HG03039 (cell line): ENCODE data around the gene LRRC17.
"Not testable (repeated sequence)": the region's sequence is repeated elsewhere in the genome, so short reads cannot be mapped to it uniquely, and the experiment has no call there.

Experiments used
- ATAC-seq: cut with Tn5 transposase; IDR thresholded peaks from one replicate; pipeline ENCODE4 v1.9.1; 2021; ENCODE audit warnings: mild to moderate bottlenecking, moderate library complexity; ENCODE audit not compliant: unreplicated experiment

The LRRC17 gene

DNA sequence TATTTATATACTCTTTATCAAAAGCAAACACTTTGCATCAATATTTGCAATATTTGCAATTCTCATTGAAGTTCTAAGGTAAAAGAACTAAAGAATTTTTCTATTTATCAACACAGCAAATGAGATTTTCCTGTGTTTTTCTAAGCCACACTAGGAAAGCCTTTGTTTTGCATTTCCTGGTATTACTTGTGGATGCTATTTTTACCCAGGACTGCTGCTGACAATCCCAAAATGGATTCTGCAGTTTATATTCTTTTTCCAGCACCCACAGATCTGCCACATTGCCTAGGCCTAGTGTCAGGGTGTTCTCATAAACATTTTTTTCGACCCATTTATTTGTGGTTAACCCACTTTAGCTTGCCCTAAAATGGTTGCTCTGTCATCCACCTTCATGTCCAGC is 25.9 kb downstream of the LRRC17 start:
- ATAC-seq, result no peak

DNA sequence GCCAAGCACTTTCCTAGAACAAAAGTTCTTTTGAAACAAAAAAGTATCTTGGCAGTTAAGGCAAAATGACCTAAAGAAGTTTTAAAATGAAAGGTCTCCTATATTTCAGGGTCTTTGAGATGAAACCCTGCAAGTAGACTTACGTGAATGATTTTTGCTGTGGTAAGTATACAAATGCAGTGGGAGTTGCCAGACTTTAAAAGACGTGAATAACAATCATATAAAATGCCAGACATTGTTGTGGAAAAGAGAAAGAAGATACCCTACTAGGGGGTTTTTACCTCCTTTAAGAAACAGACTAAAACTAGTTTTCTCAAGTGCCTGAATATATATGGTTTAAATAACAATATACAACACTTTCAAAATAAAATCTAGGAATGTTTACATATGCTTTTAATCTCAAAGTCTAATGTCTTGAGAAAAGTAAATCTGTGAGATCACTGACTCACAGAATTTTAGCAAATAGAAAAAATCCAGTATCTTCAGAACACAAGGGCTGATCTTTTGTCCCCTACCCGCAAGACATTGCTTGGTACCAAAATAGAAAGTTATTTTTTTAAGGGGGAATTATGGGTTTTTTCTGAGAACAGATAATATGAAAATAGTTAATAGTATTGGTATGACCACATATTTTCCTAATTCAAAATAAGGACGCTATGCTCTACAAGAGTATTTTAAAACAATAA is 29.5 kb downstream of the LRRC17 start:
- ATAC-seq, result no peak

DNA sequence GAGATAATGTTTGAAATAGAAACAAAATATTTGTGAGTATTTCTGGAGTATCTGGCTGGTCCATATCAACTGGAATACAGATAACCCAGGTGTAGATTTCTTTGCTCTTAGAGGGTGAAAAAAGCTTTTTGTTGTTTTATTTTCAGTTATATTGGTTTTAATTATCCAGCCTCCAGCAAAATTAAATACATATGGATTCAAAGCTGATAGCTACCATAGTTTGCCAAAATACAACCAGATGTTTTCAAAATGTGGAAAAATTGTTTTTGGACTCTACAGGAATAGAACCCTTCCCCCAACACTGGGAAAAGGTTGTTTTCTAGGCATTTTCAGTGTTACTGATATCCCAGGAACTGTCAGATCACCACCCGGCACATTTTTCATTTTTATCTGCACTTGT is 30.1 kb downstream of the LRRC17 start:
- no peak for ATAC-seq

DNA sequence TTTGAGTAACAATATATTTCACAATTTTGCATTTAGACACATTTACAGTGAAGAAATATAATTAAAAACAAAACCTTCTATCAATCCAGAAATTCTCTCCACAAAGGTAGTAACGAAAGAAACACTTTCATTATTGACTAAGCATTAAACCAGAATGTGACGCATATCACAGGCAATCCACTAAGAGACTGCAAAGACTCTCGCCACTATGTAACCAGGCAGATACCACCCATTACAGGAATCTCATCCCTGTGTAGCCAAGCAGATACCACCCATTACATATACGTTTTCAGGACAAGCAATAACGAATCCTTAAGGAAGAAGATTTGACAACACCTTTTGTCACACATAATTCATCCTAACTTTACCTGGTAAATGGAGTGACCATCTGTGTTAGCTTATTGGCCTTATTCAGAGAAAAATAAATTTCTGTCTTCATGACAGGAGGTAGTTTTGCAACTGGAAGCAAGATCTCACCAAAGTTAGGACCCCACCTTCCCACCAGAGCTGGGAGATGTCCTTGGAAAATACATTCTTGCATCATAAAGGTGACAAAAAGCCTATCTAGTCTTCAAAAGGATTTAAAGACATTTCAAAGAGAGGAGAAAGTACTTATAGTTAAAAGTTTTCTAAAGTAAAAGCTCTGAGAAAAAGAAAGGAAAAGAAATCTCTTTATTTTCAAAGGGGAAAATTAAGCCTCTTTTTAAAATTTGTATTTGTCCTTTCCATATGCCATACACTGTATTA is 30.8 kb downstream of the LRRC17 start:
- no peak for ATAC-seq

DNA sequence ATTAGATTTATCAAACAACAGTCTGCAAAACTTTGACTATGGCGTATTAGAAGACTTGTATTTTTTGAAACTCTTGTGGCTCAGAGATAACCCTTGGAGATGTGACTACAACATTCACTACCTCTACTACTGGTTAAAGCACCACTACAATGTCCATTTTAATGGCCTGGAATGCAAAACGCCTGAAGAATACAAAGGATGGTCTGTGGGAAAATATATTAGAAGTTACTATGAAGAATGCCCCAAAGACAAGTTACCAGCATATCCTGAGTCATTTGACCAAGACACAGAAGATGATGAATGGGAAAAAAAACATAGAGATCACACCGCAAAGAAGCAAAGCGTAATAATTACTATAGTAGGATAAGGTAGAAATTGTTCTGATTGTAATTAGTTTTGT is 31.4 kb downstream of the LRRC17 start:
- ATAC-seq, result no peak

DNA sequence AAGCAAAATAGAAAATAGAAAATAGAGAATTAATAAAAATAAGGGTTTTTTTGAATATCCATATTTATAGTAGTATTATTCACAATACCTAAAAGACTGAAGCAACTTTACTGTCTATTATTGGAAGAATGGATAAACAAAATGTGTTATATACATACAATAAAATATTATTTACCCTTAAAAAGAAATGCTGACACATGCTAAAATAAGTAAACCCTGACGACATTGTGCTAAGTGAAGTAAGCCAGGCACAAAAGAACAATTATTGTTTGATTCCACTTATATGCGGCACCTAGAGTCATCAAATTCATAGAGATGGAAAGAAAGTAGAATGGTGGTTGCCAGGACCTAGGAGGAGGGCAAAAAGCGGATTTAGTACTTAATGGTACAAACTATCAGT is 39.0 kb downstream of the LRRC17 start:
- no peak for ATAC-seq

DNA sequence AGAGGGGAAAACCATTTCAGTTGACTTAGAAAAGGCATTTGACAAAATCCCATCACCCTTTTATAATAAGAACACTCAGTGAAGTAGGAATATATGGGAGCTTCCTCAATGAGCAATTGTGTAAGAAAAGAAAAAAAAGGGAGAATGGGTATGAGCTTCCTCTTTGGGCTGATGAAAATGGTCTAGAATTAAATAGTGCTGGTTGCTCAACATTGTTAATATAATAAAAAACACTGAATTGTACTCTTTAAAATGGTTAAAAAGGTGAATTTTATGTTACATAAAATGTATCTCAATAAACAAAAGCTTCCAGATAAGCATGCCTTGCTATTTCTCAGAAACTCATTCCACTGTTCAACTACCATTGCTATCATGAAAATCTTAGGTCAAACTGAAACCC is 40.6 kb downstream of the LRRC17 start:
- no peak for ATAC-seq

DNA sequence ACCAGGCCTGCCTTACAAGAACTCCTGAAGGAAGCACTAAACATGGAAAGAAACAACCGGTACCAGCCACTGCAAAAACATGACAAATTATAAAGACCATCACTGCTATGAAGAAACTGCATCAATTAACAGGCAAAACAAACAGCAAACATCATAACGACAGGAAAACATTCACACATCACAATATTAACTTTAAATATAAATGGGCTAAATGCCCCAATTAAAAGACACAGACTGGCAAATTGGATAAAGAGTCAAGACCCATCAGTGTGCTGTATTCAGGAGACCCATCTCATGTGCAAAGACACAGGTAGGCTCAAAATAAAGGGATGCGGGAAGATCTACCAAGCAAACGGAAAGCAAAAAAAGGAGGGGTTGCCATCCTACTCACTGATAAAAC is 41.6 kb downstream of the LRRC17 start:
- not testable (repeated sequence) for ATAC-seq

DNA sequence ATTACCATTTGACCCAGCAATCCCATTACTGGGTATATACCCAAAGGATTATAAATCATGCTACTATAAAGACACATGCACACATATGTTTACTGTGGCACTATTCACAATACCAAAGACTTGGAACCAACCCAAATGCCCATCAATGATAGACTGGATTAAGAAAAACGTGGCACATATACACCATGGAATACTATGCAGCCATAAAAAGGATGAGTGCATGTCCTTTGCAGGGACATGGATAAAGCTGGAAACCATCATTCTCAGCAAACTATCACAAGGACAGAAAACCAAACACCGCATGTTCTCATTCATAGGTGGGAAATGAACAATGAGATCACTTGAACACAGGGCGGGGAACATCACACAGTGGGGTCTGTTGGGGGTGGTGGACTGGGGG is 45.2 kb downstream of the LRRC17 start:
- not testable (repeated sequence) for ATAC-seq

DNA sequence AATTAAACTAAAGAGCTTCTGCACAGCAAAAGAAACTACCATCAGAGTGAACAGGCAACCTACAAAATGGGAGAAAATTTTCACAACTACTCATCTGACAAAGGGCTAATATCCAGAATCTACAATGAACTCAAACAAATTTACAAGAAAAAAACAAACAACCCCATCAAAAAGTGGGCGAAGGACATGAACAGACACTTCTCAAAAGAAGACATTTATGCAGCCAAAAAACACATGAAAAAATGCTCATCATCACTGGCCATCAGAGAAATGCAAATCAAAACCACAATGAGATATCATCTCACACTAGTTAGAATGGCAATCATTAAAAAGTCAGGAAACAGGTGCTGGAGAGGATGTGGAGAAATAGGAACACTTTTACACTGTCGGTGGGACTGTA is 49.2 kb downstream of the LRRC17 start:
- not testable (repeated sequence) for ATAC-seq

DNA sequence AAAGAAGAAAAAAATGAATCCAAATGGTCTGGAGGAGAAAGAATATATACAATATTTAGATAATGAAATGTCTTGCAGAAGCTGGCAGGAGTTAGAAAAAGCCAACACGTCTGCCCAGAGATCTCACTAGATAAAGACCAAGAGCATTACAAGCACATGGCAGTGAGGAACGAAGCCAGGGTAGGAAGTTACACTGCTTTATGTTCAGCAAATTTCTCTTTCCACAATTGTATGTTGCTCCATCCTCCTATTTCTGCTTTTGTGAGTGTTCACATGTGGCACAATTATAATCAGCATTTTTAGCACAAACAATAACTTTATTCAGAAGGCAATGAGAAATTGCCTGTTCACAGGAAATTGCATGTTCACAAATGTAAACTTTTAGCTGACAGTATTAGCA is 53.7 kb downstream of the LRRC17 start:
- ATAC-seq, result no peak

DNA sequence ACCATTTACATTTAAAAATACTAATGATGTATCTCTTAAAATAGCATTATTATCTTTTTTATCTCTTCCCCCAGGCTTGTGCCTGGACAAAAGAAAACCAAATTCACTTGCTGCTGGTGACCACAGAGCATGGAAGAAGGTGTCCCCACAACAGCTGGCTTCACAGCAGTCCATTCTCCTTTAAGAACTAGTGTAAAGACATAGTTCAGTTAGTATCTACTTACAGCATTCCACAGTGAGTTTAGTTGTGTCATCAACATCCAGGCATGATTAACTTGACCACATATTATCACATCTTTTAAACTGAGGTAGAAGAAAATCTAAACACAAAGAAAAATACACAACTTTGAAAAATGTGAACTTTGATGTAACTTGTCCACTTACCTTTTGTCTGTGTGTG is 55.0 kb downstream of the LRRC17 start:
- no peak for ATAC-seq

DNA sequence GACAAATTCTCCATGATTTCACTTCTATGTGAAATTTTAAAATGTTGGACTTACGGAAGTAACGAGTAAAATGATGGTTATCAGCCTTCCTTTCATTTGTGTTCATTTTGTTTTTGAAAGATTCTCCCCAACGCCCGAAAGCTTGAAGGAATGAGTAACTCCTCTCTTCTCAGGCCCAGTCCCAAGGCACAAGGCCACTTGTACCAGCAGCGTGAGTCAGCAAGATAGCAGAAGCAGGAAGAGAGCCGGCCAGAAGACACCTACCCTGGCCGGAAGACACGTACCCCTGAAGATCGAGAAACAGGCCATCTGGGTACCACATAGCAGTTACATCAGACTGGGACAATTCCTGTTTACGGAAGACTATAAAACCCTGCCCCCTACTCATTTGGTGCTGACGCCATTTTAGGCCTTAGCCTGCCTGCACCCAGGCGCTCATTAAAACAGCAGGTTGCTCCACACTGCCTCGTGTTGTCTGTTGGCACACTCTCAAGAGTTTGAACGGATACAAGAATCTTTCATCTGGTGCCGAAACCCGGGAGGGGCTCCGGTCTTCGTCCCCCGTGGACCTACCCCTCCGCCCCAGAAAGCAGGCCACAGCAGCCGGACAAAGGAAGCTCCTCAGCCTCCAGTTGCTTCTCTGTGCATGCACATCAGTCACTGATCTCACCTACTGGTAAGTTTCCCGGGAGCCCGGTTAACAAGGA is 60.4 kb downstream of the LRRC17 start:
- no peak for ATAC-seq

DNA sequence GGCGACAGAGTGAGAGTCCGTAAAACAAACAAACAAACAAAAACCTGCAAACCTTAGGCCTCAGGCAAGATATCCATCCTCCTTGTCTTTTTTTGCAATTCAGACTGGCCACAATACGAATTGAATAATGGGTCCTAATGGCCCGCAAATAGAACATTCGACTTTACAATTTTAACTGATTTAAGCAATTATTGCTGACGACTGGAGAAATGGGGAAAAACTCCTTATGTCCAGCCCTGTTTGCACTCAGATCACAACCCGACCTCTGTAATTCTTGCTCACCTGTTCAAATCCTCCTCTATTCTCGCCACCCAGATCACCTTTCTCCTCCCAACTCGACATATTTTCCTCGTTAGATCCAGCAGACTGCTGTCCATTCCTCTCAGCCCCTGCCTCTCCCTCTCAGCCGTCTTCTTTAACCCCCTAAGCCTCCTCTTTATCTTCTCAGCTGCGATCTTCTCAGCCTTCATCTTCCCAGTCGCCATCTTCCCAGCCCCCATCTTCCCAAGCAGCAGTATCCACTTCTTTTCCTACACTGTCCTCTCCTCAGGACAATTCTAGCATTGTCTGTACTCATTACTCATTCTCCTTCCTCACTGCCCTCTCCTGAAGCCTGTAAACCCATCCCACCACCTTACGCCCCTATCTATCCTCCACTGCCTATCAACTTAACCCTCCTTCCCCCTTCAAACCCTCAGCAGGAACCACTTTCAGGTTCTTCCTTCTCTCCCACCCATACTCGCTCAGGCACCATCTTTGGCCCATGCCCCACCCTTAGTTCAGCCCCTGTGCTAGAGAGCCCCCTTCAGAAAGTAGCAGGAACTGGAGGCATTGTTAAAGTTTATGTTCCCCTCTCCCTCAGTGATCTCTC is 61.8 kb downstream of the LRRC17 start:
- ATAC-seq, result no peak

DNA sequence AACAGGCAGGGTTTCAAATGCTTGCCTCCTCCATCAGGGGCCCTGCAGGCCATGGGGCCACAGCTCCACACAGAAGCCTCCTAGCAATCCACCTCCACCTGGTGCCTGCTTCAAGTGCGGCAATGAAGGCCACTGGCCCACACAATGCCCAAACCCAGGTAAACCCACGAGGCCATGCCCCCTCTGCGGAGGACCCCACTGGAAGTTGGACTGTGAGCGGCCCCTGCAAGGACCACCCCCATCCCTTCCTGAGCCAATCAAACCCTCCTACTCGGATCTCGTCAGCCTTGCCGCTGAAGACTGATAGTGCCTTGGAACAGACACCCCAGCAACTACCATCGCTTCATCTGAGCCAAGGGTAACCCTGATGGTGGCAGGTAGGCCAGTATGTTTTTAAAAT is 63.1 kb downstream of the LRRC17 start:
- no peak for ATAC-seq

DNA sequence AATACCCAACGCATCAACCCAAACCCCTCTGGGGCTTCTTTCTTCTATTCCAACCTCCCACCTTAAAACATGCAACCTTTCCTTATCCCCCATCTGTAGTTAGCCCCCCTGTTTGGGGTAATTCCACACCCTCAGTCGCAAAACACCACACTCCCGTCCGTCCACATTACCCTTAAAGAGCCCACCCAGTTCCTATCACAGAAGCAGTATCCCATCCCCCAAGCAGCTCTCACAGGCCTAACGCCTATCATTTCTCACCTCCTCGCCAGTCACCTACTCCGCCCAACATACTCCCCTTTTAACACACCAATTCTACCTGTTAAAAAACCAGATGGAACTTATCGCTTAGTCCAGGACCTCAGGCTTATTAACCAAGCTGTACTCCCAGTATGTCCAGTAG is 63.7 kb downstream of the LRRC17 start:
- no peak for ATAC-seq

DNA sequence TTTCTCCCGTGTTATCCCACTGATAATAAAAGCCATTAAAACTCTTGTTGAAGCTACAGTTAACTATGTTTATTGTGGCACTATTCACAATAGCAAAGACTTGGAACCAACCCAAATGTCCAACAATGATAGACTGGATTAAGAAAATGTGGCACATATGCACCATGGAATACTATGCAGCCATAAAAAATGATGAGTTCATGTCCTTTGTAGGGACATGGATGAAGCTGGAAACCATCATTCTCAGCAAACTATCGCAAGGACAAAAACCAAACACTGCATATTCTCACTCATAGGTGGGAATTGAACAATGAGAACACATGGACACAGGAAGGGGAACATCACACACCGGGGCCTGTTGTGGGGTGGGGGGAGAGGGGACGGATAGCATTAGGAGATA is 64.8 kb downstream of the LRRC17 start:
- ATAC-seq, result not testable (repeated sequence)

DNA sequence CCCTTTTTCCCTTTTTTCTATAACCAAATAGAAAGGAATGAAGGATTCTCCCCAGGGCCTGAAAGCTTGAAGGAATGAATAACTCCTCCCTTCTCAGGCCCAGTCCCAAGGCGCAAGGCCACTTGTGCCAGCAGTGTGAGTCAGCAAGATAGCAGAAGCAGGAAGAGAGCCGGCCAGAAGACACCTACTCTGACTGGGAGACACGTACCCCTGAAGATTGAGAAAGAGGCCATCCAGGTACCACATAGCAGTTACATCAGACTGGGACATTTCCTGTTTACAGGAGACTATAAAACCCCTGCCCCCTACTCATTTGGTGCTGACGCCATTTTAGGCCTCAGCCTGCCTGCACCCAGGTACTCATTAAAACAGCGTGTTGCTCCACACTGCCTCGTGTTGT is 65.5 kb downstream of the LRRC17 start:
- no peak for ATAC-seq

DNA sequence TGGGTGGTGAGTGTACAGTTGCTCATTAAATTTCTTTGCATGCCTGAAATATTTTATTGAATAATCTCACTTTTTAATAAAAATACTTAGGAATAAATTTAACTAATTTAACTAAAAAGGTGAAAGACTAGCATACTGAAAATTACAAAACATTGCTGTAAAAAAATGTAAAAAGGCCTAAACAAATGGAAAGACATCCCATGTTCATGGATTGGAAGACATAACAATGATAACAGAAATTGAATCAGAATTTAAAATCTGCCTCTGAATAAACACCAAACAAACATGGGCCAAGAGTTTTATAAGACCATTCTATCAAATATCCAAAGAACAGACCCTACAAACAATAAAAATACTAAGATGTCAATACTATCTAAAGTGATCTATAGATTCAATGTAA is 66.9 kb downstream of the LRRC17 start:
- no peak for ATAC-seq

DNA sequence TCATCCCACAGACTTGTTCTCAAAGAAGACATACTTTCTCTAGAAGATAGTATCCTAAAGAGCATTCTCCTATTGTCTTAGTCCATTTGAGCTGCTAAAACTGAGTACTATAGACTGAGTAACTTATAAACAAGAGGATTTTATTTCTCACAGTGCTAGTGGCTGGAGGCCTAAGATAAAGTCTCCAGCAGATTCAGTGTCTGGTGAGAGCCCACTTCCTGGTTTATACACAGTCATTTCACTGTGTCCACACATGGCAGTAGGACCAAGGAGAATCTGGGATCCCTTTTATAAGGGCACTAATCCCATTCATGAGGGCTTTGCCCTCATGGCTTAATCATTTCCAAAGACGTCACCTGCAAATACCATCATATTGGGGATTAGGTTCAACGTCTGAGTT is 68.7 kb downstream of the LRRC17 start:
- no peak for ATAC-seq

DNA sequence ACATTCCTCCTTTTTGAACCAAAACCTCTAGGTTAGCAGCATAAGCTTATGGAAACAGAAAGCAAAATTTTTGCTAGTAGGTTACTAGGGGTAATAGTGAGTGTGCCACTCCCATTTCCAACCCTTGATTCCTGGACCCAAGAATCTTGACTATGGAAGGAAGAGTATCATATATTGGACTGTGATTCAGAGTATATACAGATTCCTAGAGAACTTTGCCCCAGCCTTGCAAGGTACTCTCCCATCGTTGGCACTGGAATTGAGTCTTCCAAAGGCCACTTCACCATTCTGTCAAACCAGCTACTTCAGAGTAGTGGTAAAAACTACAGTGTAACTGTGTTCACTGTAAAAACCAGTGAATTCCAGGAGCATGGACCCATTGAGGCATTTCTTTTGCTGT is 69.4 kb downstream of the LRRC17 start:
- no peak for ATAC-seq
